Kidney epithelial cell (primary cell): ENCODE measurements around the gene ILF2. TPM values are rescaled to one million over a fixed set of nuclear protein-coding genes. Genes with fewer than 3 reads are reported as not detected.
A peak's percentile ranks its signal among the peaks of the same experiment; 100 is the strongest.
"Not testable (repeated sequence)": the region's sequence is repeated elsewhere in the genome, so short reads cannot be mapped to it uniquely, and the experiment has no call there.

Source experiments
- DNase-seq: peaks from one replicate; pipeline ENCODE4 v3.0.0-alpha.2; 2010; ENCODE audit warnings: low read depth
- H3K27me3 ChIP-seq: 2 replicates; pipeline ENCODE4 v1.6.0; 2011; ENCODE audit warnings: low read length; ENCODE audit not compliant: control insufficient read depth, insufficient read depth
- H3K36me3 ChIP-seq: 2 replicates; pipeline ENCODE4 v1.5.1; 2011; ENCODE audit warnings: low read length; ENCODE audit not compliant: control insufficient read depth, insufficient read depth
- H3K4me3 ChIP-seq: 2 replicates; pipeline ENCODE4 v1.5.1; 2011; ENCODE audit warnings: low read depth, mild to moderate bottlenecking, control low read depth, low read length
- CTCF ChIP-seq: IDR thresholded peaks from 2 replicates; pipeline ENCODE4 v1.5.1; 2011; ENCODE audit warnings: mild to moderate bottlenecking, moderate library complexity, low read length, control low read depth, inconsistent platforms; ENCODE audit not compliant: insufficient read depth, poor library complexity, severe bottlenecking
- total RNA-seq: library from RNA; depleted of rRNA; stranded (reverse); fragments of >200 nt; gene quantifications from 2 replicates; pipeline ENCODE4 v1.2.3, GENCODE V29; 2015

Gene ILF2
- total RNA-seq, 1 donor from 2014 or later = 250 TPM

GRCh38 chr1:153677718-153678518 lies 7.1 kb upstream of the ILF2 start:
- TF ChIP-seq CTCF = peak; percentile 88
- peak overlapping the region; percentile 52 for H3K4me3 ChIP-seq
- H3K36me3 ChIP-seq = no peaks in the 10 kb centered on the region
- peaks cover 32% of the 10 kb centered on the region for H3K27me3 ChIP-seq
- no peak for DNase-seq

DNA sequence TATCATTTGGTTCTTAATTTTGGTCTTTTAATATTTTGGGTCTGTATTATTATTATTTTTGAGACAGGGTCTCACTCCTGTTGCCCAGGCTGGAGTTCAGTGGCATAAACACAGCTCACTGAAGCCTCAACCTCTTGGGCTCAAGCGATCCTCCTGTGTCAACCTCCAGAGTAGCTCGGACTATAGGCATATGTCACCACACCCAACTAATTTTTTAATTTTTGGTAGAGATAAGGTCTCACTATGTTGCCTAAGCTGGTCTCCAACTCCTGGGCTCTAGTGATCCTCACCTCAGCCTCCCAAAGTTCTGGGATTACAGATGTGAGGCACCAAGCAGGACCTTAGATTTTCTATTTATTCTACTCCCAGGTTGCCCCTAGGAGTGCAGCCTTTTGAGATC lies 2.7 kb upstream of the ILF2 start:
- H3K4me3 ChIP-seq = no peak overlapping the region
- H3K27me3 ChIP-seq = peaks cover 8% of the 10 kb centered on the region
- no peak for DNase-seq
- H3K36me3 ChIP-seq = no peaks in the 10 kb centered on the region
- no peak for TF ChIP-seq CTCF

DNA sequence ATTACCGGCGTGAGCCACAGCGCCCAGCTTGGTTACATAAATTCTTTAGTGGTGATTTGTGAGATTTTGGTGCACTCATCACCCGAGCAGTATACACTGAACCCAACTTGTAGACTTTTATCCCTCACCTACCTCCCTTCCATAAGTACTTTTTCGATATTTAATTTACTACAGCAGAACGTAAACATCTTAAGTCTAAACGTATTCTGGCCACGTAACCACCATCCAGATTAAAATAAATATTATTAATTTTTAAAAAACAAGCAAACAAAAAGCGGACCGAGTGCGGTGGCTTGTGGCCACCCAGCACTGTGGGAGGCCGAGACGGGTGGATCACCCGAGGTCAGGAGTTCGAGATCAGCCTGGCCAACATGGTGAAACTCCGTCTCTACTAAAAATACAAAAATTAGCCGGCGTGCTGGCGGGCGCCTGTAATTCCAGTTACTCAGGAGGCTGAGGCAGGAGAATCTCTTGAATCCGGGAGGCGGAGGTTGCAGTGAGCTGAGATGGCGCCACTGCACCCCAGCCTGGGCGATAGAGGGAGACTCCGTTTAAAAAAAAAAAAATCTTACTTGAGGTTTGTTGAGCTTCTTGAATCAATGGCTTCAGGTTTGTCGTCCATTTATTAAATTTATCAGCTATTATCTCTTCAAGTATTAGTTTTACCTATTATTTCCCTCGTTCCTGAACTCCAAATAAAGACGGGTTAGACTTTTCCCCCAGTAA lies 998 bp upstream of the ILF2 start:
- H3K36me3 ChIP-seq, H3K27me3 ChIP-seq, DNase-seq: not testable (repeated sequence)
- peak overlapping the region; percentile 39 for H3K4me3 ChIP-seq

DNA sequence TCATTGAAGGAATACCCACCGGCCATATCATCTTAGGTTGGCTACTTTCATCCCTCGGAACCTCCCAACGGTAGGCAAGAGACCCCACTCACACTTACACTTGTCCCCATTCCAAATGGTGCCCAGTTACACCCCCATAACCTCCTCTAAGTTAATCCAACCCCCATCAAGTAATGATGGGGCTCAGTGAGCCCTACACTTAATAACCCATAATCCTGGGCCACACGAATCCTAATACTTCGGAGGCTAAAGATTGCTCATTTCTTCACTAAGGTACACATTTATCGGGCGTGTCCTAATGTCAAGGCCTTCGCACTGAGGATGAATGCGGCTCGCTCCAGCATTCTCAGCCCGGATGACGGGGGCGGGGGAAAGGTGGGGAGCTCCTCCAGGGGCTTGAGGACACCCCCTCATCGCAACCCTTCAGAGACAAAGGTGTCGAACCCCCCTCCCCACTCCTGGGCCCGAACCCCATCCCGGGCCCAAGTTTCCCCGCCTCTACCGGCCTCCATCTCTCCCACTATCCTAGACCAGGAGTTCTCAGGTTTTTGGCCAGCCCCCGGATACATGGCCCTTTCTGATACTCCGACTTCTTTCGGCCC lies 435 bp downstream of the ILF2 start:
- Histone ChIP-seq H3K4me3 (peak overlapping the region; percentile 98), H3K36me3 (no peaks in the 10 kb centered on the region), H3K27me3 (no peaks in the 10 kb centered on the region)
- DNase-seq = no peak
- no peak for TF ChIP-seq CTCF

- Histone ChIP-seq H3K36me3 (no peaks in the 10 kb centered on the region), H3K27me3 (no peaks in the 10 kb centered on the region), H3K4me3 (peak overlapping the region; percentile 98)
- no peak for DNase-seq
- TF ChIP-seq CTCF = no peak
These were observed 1.2 kb downstream of the ILF2 start for GRCh38 chr1:153669606-153670005.

DNA sequence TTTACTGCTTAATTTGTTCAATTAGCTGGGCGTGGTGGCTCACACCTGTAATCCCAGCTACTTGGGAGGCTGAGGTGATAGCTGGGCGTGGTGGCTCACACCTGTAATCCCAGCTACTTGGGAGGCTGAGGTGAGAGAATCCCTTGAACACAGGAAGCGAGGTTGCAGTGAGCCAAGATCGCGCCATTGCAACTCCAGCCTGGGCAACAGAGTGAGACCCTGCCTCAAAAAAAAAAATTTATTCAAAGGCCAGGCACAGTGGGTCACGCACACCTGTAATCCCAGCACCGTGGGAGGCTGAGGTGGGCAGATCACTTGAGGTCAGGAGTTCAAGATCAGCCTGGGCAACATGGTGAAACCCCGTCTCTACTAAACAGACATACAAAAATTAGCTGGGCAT lies 2.1 kb downstream of the ILF2 start:
- DNase-seq, H3K36me3 ChIP-seq, H3K27me3 ChIP-seq, H3K4me3 ChIP-seq: not testable (repeated sequence)

DNA sequence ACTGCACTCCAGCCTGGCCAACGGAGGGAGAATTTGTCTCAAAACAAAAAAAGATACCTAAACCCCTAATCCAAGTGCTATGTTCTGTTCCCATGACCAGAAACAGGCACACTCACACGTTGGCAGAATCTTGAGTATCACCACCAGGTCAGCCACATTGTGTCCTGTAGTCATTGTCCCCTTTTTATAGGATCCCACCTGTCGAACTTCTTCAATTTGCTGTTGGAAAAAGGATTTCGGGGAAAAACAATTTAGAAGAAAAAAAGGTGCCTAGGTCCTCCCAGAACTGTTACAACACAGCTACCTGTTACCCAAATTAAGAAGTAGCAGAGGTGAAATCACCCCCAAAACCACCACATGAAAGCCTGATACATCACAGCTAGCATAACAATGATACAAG lies 3.4 kb downstream of the ILF2 start:
- H3K4me3 ChIP-seq = no peak overlapping the region
- TF ChIP-seq CTCF = no peak
- H3K27me3 ChIP-seq = no peaks in the 10 kb centered on the region
- no peak for DNase-seq
- peaks cover 1% of the 10 kb centered on the region for H3K36me3 ChIP-seq
